C1 segment of cervical spinal cord (tissue), 14 donors: ENCODE data around the gene IL17RD.

Source experiments
- DNase-seq, 14 donors: peaks; one replicate each; lab custom pipeline; 2025; lab: John Stamatoyannopoulos, UW

The IL17RD gene

DNA sequence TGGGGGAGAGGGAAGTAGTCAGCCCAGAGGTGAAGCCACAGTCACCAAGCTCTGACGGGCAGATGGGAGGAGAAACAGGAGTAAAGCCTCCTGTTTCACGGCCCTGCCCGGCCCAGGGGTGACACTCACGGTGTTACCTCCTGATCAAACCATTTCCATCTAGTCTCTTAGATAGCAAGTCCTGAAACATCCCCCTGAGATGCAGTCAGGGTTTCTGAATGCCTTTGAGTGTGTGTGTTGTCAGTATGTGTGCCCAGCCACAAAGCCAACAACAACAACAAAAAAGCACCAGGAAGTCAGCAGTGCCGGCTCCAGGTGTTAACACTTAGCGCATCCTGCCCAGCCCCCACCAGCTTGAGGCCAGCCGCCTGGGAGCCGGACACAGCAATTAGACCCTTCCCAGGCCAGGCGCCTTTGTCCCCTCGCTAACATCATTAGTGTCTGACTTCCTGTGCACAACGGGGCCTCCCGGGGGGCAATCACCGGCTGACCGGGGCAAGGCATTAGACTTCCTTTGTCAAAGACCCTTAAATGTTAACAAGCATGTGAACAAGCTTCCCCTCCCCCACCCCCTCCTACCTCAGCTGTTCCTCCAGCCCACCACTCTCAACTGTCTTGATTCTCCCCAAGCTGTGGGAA lies 34.5 kb downstream of the IL17RD start:
- no peak for DNase-seq

DNA sequence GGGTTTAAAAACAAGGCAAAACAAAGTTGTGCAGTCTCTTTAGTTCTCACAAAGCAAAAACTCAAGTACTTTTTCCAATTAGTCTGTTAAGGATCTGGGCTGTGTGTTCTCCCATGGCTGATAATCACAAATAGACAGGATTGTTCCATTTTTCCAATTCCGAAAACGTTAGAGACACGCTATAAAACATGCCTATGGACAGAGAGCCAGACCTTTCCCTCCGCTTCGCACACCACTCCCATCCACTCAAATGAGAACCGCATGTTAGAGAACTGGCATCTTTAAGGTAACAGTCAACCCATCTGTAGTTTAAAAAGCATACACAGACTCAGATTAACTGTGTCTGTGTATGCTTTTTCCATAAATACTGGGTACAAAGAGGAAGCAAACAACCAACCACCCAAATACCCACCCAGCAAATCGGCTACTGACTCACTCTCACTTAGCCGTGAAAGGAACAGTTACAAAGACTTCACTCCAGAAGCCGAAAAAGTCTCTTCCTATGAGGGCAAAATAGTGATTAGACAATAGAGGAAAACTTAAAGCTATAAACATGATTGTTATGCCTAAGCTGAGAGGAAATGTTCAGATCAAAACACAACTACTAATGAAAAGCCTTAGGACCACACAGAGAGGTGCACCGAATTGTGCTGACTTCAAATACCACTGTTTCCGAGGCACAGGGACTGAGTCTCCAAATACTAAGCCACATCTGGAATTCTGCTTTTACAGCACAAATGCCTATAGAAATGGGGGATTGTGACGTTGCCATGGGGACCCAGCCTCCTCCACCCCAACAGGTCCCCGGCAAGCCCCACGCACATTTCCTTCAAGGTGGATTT lies 36.1 kb downstream of the IL17RD start:
- DNase-seq = no peak

DNA sequence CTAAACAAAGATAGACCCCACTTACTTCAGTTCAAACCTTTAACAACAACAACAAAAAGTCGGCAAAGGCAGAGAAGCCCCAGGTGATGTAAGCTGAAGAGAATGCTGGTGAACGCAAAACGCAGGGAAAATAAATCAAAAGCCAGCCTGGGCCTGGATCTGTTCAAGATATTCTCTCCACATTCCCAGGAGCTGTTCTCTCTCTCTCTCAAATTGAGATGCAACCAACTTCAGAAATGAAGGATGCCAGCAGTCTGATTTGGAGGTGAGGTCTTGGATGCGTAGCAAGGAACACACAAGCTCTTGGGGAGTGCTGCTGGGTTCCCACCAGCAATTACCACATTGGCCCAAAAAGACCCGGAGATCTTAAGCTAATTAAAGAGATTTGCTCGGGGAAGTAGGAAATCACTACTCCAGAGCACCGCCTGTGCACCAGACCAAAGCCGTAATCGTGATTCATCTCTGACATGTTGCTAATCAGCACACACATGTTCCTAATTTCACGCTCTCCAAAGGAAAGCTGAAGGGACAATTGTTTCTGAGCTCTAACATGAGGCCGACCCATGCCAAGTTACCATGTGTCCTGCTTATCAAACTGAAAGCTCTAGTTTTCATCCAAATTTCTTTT lies 37.1 kb downstream of the IL17RD start:
- DNase-seq = no peak

DNA sequence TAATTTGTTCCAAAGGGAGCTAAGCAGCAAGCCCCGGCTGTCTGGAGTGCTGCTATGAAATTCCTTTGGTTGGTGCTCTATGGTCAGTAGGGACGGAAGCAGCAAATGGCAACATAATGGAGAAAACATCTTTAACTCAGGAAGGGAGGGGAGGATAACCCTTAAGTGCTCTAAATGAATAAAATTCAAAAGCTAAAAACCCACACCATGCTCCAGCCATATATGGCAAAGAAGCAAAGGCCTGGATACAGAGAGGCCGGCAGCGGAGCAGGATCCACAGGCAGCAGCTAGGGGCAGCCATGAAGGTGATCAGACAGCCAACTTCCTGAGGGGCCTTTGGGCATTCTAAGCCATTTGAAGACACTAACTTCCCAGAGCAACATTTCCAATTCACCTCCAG lies 38.9 kb downstream of the IL17RD start:
- no peak for DNase-seq

DNA sequence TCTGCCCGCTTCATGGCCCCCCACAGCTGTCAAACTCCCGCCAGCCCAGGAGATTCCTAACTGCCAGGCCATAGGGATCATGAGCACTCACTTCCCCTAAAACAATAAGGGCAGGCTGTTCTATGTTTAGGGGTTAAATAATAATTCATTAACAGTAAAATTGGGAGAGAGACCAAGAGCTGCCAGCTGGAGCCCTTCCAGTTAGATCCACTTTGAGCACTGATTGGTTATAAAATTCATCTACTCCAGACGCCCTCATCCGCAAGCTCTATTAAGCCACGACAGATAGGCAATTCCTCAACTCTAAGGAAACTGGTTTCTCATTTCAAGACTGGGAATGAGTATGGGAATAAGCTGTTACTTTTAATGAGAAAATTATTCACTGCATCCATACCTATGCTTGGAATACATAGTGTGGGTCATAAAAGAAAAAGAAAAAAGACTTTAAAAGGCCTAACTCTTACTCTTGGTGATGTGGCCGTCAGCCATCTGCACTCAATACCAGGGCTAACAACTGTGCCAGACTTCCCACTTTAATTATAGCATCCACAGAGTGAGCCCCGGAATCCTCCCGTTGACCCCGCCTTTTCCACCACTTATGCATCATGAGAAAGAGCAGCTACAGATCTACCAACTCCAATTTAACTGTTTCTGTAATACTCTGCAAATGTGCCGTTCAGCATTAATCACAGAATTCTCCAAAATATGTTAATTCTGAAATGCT lies 44.5 kb downstream of the IL17RD start:
- DNase-seq = no peak

DNA sequence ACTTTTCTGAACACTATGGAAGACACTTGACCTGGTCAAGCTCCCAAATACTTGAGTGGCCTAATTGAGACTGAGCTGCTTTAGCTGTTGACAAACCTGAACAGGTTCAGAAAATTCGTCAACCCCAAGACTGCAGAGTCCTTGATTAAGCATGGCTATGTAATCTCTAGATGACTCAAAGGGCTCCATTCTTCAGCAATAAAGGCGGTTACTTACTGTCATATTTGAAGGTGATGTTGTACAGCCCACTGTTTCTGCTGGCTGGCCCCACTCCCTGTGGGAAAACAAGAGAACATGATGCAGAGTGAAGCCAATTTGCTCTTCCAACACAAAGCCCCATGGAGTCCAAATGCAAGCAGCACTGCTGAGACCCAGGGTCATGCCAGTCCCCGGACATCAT lies 45.1 kb downstream of the IL17RD start:
- no peak for DNase-seq

DNA sequence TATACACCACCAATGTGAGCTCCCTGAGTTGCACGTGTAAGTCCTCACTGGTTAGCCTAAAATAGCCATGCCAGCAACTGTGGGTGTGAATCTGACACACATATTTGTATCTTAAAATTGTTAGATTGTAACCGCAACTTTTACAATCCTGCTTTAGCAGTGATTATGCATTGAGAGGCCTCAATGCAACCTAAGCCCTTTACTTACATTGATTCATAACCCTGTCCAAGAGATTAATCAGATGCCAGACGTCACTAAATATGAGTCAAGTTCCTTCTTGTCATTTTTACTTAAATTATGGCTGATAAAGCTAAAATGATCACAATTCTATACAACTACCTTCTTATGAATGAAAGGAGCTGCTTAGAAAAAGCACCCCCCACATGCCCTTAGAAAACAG lies 46.9 kb downstream of the IL17RD start:
- no peak for DNase-seq

DNA sequence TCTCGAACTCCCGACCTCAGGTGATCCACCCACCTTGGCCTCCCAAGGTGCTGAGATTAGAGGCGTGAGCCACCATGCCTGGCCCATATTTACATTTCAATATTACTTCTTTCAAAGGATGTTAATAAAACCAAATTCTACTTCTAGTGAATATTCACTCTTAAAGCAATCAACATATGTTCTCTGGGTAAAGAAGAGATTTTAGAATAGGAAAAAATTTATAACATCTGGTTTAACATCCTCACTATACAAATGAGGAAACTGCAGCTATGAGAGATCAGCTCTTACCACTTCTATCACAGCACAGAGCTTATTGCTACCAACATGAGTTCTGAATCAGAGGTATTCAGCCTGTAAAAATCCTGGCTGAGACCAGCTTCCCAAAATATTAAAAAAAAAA lies 48.7 kb downstream of the IL17RD start:
- DNase-seq = no peak

DNA sequence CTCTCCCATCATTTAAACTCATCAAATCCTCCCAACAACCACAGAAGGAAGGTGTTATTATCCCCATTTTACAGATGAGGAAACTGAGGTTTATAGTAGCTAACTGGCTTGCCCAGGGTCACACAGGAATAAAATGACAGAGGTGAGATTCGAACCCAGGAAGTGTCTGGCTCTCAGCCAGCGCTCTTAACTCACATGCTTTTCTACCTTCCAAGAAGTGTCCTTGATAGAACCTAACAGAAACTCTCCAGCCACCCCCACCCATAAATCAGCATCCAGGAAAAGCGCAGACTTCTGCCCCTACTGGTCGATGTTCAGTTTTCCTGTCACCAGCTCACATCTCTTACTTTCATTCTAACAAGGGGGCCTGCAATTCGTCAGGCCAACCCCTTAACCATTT lies 52.9 kb downstream of the IL17RD start:
- no peak for DNase-seq

DNA sequence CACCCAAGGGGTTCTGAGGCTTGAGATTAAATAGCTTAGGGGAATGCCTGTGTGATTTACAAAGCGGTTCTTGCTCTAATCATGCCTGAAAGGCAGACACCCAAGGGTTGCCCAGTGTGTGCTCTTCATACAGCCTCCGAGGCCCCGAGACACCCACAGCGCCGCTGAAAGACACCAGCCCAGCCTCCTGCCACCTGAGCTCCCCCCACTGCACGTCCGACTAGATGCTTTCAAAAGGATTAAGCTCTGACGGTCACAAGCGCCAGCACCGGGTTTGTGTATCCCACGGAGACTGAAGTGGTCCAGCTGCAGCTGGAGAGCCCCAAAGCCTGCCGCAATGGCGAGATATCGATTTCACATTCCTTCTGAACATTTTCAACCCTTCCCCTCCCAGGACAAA lies 54.4 kb downstream of the IL17RD start:
- DNase-seq = no peak

DNA sequence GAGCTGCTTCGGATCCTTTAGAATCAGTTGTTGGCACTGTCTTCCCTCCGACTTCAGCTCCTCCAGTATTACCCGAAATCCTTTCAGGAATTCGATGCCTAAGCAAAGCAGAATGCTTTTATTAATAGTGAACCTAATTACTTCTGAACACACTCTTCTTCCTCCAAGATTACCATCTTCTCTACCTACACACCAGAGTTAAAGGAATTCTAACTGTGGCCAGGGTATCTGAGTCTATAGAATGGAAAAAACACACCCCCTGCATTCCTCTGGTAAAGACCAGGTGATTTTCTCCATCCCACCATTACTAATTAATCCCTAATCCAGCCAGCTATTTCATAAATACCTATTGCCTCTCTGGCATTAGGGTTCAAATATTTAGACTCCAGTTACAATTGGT lies 54.9 kb downstream of the IL17RD start:
- no peak for DNase-seq

DNA sequence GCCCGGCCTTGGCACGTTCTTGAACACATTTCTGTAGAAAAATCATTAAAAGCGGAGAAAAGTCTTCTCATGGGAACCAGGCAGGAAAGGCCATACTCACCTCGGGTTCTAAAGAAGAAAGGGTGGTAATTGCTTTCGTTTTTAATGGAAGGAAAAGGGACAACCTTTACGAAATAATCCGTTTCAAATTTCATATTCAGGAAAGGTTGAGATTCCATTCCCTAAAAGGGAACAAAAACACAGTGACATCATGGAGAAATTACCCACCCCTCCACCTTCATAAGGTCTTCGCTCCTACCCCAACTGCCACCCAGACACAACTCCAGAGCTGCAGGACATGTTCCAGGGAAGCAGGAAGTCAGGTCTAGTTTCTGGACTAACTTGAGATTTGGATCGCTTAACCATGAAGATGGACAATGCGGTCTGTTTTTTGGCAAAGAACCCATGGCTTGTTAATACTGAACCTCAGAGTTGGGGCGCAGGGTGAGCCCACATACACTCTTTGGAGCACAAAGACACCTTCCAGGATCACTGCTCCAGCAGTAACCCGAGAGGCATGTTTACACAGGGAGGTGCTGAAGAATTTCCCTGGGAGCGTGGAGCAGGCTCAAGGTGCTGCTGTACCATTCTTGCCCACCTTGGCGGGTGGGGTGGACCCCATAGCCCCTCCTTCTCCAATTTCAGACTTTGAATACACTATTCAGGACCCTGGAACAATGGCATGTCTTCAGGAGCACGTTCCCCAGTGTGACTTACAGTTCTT lies 55.5 kb downstream of the IL17RD start:
- no peak for DNase-seq

DNA sequence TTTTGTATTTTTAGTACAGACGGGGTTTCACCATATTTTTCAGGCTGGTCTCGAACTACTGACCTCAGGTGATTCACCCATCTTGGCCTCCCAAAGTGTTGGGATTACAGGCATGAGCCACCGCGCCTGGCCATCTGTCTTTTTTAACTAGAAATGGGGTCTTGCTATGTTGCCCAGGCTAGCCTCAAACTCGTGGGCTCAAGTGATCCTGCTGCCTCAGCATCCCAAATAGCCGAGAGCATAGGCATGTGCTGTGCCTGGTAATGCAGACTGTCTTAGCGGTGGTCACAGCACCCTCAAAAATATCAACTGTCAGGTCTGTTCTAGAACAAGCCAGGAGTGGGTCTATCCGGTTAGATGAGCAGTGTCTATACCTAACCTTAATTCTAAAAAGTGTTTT lies 56.5 kb downstream of the IL17RD start:
- no peak for DNase-seq

DNA sequence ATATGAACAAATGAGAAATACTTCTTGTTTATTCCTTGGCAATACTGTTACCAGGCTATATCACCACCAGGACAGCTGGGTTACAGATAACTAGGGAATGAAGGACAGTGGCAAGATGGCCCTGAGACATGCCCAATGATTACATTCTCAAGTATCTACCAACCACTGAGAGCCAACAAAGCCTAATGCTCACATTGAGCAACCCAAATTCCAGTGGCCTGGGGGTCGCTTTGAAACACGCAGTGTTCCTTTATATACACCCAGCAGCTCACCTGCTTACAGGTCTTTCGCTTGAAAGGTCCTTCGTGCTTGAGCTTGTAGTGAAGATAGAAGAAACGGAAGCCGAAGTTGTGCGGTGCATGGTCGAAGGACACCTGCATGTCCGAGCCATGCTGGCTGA lies 59.6 kb downstream of the IL17RD start:
- DNase-seq = no peak

DNA sequence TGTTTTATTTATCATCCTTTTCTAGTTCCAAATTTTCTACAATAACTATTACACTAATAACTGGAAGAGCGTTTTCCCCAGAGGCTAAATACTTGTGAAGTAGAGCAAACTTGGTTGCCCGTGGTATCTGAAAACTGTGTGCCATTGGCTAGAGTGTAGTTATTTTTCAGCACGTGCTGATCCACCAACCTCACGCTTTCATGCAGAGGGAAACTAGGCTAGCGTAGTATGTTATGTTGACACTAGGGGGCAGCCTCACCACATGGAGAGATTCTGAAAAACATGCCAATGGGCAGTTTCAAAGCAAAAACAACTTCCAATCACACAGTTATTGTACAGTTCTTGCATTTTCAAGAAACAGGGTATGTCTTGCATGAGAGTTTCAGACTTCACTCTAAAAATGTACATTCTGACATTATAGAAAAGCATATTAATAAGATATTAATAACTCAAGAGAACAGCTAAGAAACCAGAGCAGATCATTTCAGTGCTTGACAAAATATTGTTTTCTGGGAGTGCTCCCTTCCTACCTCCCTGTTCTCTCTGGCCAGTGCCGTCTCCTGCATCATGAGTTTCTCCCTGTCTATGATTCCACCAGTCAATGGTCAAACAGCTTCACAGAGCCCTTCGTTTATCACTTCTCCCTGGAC lies 65.0 kb downstream of the IL17RD start:
- peak in 11 of 14 donors; percentile 9 to 54 (median 29) for DNase-seq

DNA sequence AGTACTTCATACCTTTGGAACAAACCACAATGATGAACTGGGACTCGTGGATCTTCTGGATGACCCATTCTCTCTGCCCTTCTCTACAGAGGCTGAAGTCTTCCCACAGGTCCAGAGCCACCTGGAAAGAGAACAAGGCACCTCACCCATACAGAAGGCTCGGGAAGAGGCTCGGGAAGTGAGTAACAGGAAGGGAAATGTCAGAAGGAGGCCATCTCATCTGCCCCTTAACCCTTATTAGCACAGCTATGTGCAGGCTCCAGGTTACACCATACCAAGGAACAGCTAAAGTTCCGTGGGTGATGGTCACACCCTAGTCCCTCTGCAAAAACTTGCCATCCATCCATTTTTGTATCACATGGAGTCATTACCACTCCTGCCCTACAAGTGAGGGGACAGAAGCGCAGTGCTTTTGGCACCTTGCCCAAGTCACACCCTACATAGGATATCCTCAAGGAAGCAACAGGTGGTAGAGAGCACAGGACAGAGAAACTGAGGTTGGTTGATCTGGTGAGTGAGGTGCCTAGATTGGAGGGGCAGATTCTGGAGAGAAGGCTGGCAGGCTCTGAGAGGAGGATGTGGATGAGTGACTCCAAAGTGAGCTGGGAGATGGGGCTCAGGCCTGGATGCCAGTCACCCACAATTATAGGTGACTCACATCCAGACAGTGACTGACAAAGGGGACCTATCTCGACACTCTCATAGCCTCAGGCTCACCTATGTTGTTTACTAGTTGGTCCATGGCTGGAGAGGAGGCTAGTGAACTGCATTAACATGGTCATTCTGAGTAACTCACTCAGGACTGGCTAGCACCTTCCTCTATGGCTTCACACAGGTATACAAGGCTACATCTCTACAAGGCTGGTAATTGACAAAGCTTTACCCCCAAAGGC lies 66.5 kb downstream of the IL17RD start:
- no peak for DNase-seq

DNA sequence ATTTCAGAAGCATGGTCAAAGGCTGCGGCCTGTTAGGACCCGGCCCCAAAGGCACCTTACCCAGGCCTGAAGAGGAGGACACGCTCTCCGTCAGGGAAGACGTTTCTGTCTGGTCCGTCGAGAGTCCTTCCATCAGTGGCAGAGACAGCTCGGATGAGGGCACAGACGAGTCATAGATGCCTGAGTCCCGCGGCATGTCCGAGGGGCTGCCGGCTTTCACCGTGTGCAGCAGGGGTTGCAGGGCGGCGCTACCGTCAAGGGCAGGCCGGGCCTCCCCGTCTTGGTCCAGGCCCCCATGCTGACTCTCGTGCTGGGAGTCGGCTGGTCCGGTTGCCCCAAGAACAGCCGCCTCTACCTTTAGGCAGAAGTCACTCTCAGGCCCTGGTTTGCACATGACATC lies 67.6 kb downstream of the IL17RD start:
- DNase-seq = no peak

DNA sequence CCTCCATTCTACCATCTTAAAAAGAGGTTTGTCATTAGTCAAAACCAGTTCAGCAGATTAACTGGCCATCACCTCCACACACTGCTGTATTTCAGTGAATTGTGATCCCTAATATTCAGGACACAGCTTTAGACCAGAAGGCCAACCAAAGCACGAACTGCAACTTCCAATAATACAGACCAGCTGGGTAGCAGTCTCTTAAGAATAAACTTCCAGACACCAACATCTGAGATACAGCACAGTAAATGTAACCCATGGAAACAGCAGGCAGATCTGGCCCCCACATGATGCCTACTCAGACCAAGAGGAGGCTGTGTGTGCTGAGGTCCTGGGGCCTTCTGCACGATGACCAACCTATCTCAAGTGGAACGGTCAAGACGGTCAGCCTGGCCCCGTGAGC lies 69.8 kb downstream of the IL17RD start:
- no peak for DNase-seq

DNA sequence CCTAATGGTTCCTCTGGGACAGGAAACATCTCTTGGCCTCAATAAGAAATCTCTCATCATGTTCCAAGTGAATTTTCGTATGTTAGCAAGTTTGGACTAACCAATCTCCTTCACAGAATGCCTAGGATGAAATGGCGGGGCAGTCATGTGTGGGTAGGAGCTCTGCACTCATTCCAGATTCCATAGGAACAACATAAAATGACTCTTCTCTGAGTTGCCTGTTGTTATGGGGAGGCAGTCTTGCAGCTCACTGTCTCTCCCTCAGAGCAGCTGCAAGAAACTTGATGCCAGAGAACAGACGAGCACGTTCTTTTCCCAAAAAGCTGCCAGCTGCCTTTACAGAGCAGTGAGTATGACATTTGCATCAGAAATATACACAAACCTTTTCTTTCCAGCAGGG lies 70.6 kb downstream of the IL17RD start:
- DNase-seq = no peak

DNA sequence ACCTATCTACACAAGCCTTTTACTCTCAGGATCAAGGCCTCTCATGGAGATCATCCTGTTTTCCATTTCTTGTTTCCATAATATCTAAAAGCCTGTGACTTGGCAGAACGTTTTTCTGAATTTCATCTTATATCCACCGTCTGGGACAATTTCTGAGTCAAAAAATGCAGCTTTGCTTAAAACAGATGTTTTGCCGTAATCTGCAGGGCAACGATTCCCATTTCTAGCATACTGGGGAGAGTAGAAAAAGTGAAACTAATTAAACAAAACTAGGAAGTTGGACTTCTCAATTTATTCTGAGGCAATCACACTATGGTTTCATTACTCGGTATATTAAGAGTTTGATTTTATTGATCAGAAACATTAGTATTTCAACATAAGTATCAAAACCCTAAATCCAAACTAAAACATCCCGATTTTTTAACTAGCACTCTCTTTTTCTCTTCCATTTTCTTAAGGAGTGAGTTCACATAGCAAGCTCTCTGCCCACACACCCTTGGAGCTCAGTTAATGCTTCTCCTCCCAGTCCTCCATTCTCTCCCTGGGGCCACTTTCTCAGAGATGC lies 71.1 kb downstream of the IL17RD start:
- no peak for DNase-seq
